ENCODE results near the gene COL6A5. TPM values are rescaled to one million over a fixed set of nuclear protein-coding genes. Genes with fewer than 3 reads are reported as not detected.

The COL6A5 gene
- total and polyA plus RNA-seq, 9 of the 15 experiments (the other 6 are each of a cell fraction or from before 2014, with no cell fraction given): 1.5 to 9.7 (median 5.6) TPM

DNA sequence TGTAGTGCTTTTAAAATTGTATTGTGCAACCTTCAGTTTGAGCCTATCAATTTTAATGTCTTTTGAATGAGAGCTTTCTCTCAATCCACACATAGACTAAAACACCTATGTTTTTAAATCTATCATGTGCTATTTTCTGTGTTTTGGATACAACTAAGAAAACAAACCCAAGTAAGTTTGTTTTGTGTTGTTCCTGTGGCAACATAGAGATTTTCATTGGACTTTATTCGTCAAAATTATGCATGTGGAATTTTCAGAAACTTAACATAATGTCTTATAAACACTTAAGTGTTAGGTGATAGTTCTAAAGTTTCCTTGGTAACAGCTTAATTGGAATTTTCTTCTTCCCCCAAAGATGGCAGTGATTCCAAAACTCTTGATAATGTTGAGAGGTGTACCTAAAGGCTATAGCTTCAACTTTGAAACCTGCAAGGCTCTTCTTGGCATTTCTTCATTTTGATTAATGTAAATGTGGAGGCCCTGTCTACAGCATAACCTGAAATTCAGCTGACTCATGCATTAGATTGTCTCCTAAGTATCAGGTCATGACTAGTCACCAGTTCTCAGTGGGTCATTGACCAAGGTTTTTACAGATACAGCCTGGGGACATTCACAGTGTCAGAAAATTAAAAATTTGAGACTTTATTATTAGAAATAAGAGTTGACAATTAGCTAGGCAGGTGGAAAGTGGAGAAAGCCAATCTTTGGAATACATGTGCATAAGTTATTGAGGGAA is 44.4 kb downstream of the COL6A5 start:
- Histone ChIP-seq H3K4me1 (replicated peaks in 1 of 2; ENCODE audit: control insufficient read depth in 2 of 2, insufficient read depth in 2 of 2, low read length in 2 of 2) (peaks cover 0 to 69% of the 10 kb centered on the region in 2 experiments; a peak in 4 of 5 replicates), H3K27me3 (ENCODE audit: control insufficient read depth in 2 of 2, insufficient read depth in 2 of 2, low read length in 2 of 2) (no peaks in the 10 kb centered on the region), H3K79me2 (ENCODE audit: control insufficient read depth, insufficient read depth, low read length) (peaks cover 18% of the 10 kb centered on the region), H3K9me3 (replicated peaks; ENCODE audit: control insufficient read depth, insufficient read depth, low read depth, low read length) (no peaks in the 10 kb centered on the region), H3K9me1 (ENCODE audit: control insufficient read depth, insufficient read depth, low read length) (no peaks in the 10 kb centered on the region), H3K36me3 (ENCODE audit: control insufficient read depth, insufficient read depth, low read length) (peaks cover 10% of the 10 kb centered on the region; the same call in 2 of the 3 replicates), H4K20me1 (replicated peaks; ENCODE audit: control insufficient read depth, insufficient read depth, low read length) (no peaks in the 10 kb centered on the region), H3K9ac (ENCODE audit: insufficient read depth in 1 of 2, low read depth in 2 of 2, low read length in 2 of 2) (peak overlapping the region in 1 of 2 experiments; percentile 22; a peak in 1 of 4 replicates), H3K4me3 (no peak overlapping the region), H3K4me2 (ENCODE audit: insufficient read depth, low read length) (peak overlapping the region; percentile 29; the same call in 1 of the 2 replicates), H3K27ac (ENCODE audit: extremely low read depth, low read depth, low read length) (peak overlapping the region; percentile 73), H2AFZ (ENCODE audit: low read depth, low read length) (peak overlapping the region; percentile 3; the same call in 1 of the 2 replicates)
- WGBS (ENCODE audit: insufficient coverage, low coverage, missing lambda C conversion rate): 0% methylated on average over 1 of the region's 1 CpG
- BruUV-seq (replicated peaks): no TSS peak
- in situ Hi-C loops (cut with MboI) (no loop called here), intact Hi-C loops (cut with micrococcal nuclease) (loop anchor here (5.0 kb wide), 2 partner anchors 43 to 98 kb away; partner anchors contain the start of gene COL6A5)
- ChIA-PET CTCF (ENCODE audit: low intra/inter-chr PET ratio) (no interaction called here), POLR2A (no interaction called here)
- peak; percentile 25 to 78 (median 44) for DNase-seq (ENCODE audit: extremely low read depth in 1 of 4, low spot score in 3 of 4)
- FAIRE-seq: peak; percentile 75
- ATAC-seq: peak; percentile 77
- TF ChIP-seq CBFA2T3 (IDR thresholded peaks at IDR 0.05): peak; percentile 24; the same call in 1 of the 2 replicates
- no peak for TF ChIP-seq CXXC5 (CRISPR knock-in tag; IDR thresholded peaks at IDR 0.05)
- no peak for TF ChIP-seq JUND (IDR thresholded peaks at IDR 0.05; ENCODE audit: borderline replicate concordance, low read depth, low read length)
- TF ChIP-seq JUND (tag; IDR thresholded peaks at IDR 0.05; ENCODE audit: borderline replicate concordance, low read depth, low read length): peak; percentile 34; the same call in 1 of the 3 replicates
- peak; percentile 45; the same call in 1 of the 2 replicates for TF ChIP-seq ARID1B (IDR thresholded peaks at IDR 0.05)
- TF ChIP-seq C11orf30 (IDR thresholded peaks at IDR 0.05; ENCODE audit: low read depth): peak; percentile 96
- TF ChIP-seq CEBPG (CRISPR knock-in tag; IDR thresholded peaks at IDR 0.05): no peak
- TF ChIP-seq CEBPG (tag; conservative IDR thresholded peaks at IDR 0.05 in 1 of 2, IDR thresholded peaks at IDR 0.05 in 1 of 2): peak; percentile 15 to 29; a peak in 1 of 4 replicates
- no peak for TF ChIP-seq TAF9B (IDR thresholded peaks at IDR 0.05; ENCODE audit: partially characterized antibody)
- no peak for TF ChIP-seq RBM22 (IDR thresholded peaks at IDR 0.05; ENCODE audit: low read depth, low read length, poor library complexity, severe bottlenecking)
- 0 out of 2 replicates have a peak, but pooled peaks have one; percentile 15 for TF ChIP-seq ESRRA (IDR thresholded peaks at IDR 0.05; ENCODE audit: borderline replicate concordance, low read depth)
- 0 out of 2 replicates have a peak, but pooled peaks have one; percentile 16 for TF ChIP-seq EP400 (IDR thresholded peaks at IDR 0.05)
- no peak for TF ChIP-seq CHD2 (IDR thresholded peaks at IDR 0.05; ENCODE audit: low read depth, low read length)
- no peak for TF ChIP-seq ZFPM2 (CRISPR knock-in tag; IDR thresholded peaks at IDR 0.05)
- TF ChIP-seq FOSL1 (tag; conservative IDR thresholded peaks at IDR 0.05): peak; percentile 67
- TF ChIP-seq, protein P1, sequence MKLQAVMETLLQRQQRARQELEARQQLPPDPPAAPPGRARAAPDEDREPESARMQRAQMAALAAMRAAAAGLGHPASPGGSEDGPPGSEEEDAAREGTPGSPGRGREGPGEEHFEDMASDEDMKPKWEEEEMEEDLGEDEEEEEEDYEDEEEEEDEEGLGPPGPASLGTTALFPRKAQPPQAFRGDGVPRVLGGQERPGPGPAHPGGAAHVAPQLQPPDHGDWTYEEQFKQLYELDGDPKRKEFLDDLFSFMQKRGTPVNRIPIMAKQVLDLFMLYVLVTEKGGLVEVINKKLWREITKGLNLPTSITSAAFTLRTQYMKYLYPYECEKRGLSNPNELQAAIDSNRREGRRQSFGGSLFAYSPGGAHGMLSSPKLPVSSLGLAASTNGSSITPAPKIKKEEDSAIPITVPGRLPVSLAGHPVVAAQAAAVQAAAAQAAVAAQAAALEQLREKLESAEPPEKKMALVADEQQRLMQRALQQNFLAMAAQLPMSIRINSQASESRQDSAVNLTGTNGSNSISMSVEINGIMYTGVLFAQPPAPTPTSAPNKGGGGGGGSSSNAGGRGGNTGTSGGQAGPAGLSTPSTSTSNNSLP (IDR thresholded peaks at IDR 0.05; ENCODE audit: borderline replicate concordance, low read depth, low read length): peak; percentile 74; the same call in 1 of the 2 replicates
- peak; percentile 24; the same call in 1 of the 2 replicates for TF ChIP-seq NCOR1 (IDR thresholded peaks at IDR 0.05)
- no peak for TF ChIP-seq PTBP1 (IDR thresholded peaks at IDR 0.05; ENCODE audit: low read depth, low read length)
- peak; percentile 82 for TF ChIP-seq MEIS2 (IDR thresholded peaks at IDR 0.05; ENCODE audit: partially characterized antibody)
- TF ChIP-seq BRD9 (IDR thresholded peaks at IDR 0.05; ENCODE audit: low read depth, partially characterized antibody): peak; percentile 39
- TF ChIP-seq CEBPB (tag; IDR thresholded peaks at IDR 0.05): 0 out of 2 replicates have a peak, but pooled peaks have one; percentile 31
- TF ChIP-seq ZC3H11A (IDR thresholded peaks at IDR 0.05; ENCODE audit: low read depth, low read length): no peak
- no peak for TF ChIP-seq SMAD3 (CRISPR knock-in tag; conservative IDR thresholded peaks at IDR 0.05)

All from K562 (cell line).